Iris pigment epithelial cell (primary cell): ENCODE data around the gene SLC4A4.

Experiments used
- DNase-seq: peaks from one replicate; pipeline ENCODE4 v3.0.0-alpha.2; 2011; ENCODE audit warnings: low read depth

Gene SLC4A4

GRCh38 chr4:71338846-71339593 is at the start of gene SLC4A4:
TSS of gene SLC4A4 (plus strand) at chr4:71339020.
- DNase-seq = peak; percentile 57

DNA sequence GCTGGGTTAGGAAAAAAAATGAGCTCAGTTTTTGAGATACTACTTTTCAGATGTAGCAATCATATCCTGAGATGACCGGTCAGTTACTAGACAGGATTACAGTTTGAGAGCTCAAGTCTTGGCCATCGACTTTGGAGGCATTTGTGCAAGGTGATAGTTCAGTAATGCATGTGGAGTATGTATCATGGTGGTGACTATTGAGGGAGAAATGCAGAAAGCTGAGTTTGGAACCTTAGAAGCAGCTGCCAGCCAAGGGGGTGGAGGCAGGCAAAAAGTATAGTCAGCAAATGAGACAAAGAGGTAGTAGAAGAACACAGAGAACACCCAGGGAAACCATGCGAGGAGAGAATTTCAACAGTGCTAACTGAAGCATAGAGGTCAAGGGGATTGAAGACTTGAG is 48.7 kb upstream of the SLC4A4 start:
- peak; percentile 73 for DNase-seq

- no peak for DNase-seq
These were observed 48.3 kb upstream of the SLC4A4 start for GRCh38 chr4:71290476-71290875.

DNA sequence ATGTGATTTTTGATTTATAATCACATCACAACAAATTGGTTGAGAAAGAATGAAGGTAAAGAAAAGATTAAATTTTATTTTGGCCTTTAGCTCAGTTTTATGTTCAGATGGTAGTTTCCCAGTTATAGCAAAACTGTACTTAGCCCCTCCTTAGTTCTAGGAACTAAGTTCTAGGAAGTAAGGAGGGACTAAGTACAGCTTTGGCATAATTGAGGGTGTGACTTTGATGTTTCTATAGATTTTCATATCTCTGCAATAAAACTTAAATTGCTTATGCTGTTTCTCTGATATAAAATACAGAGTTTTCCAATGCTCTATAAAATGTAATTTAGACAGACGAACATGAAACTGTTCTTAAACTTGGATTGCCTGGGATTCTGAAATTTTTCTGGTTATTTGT is 46.6 kb upstream of the SLC4A4 start:
- no peak for DNase-seq

GRCh38 chr4:71293705-71294104 is 45.1 kb upstream of the SLC4A4 start:
- DNase-seq = peak; percentile 79

DNA sequence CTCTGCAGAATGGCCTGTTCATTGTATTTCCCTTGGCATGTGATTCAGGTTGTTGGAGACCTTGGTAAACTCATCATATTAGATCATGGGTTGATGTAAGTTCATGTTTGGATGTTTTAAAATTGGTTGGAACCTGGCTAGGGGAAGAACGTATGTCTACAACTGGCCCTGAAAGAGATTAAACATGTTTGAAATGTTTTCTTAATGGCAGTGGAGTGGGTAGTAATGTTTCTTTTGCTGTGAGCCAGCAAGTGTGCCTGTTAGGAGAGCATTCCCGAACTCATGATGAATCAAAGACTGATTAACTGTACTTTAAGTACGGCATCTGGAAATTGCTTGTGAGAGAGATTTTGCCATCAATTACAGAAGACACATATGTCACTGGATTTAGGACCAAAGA is 44.5 kb upstream of the SLC4A4 start:
- DNase-seq = peak; percentile 21

- DNase-seq = no peak
These were observed 41.9 kb upstream of the SLC4A4 start for GRCh38 chr4:71296945-71297344.

- DNase-seq = no peak
These were observed 38.5 kb upstream of the SLC4A4 start for GRCh38 chr4:71300362-71300761.

DNA sequence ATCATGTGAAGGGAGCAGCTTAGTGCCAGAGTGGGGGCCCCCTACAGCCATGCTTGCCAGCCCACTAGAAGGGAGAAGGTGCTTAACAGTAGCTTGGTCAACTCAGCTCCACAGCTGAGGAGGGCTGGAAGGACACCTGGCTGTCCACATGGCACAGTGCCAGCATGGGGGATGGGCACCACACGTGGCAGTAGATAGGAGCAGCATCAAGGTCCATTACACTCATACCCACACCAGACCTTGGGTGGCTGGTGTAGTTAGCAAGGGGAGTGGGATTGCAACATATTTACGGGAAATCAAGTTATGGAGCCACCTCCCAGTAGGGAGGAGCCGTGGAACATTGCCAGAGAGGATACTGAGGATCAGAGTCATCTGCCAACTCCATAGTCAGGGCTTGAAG is 37.9 kb upstream of the SLC4A4 start:
- no peak for DNase-seq

DNA sequence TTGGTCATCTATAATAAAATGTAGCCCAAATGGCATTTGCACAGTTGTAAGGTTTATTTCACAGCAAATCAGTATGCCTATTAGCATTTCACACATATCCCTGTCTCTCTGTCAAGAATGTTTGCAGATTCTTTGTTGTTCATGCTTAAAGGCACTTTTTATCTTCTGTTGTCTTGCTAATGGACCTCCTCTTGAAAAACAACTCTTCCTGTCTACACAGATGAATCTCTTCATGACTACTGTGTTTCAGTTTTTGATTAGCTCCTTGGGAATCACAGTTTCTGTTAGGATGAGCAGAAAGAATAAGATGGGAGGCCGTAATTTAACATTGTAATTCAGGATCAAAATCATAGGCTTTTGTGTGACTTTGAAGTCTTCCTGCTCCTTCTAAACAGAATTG is 35.5 kb upstream of the SLC4A4 start:
- DNase-seq = no peak

DNA sequence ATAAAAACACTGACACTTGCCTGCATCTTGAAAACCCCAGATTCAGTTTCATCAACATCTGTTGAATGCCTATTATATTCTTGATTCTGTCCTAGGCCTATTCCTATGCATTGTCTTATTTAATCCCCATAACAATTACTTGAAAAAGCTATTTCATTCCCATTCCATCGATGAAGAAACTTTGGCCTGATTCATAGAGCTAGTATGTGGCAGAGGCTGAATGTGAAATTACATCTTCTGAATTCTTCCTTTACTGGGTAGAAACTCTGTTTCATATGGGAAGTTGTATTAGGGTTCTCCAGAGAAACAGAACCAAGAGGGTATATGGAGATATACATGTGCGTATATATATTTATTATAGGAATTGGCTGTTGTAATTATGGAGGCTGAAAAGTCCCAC is 35.0 kb upstream of the SLC4A4 start:
- no peak for DNase-seq

GRCh38 chr4:71304289-71304850 is 34.5 kb upstream of the SLC4A4 start:
- no peak for DNase-seq

DNA sequence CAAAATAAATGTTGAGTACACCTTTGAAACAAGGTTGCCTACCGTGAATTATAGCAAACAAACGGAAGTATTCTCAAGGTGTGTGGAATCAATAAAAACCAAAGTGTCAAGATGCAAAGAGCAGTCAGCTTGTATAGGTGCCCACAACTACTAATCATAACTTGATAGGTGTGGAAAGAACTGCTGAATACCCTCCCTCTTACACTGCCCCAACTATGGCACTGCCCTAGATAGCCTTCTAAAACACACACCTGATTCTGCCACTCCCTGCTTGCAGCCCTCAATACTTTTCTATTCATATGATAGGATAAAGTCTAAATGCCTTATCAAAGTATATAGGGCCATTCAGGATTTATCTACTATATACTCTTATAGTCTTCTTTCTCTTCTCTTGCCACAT is 31.1 kb upstream of the SLC4A4 start:
- no peak for DNase-seq

GRCh38 chr4:71322425-71322824 is 16.4 kb upstream of the SLC4A4 start:
- DNase-seq = no peak

DNA sequence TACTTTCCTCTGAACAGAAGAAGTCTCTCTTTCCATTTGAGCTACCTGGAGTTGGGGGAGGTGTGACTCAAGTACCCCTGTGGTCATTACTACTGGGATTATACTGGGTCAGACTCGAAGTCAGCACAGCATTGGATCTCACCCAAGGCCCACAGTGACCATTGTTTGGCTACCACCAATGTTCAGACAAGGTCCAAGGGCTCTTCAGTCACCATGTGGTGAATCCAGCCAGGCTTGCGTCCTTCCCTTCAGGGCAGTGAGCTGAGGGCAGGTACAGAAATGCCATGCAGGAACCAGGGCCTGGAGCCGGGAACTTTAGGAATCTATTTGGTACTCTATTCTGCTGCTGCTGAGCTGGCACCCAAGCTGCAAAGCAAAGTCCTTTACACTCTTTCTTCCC is 5.5 kb upstream of the SLC4A4 start:
- DNase-seq = no peak

DNA sequence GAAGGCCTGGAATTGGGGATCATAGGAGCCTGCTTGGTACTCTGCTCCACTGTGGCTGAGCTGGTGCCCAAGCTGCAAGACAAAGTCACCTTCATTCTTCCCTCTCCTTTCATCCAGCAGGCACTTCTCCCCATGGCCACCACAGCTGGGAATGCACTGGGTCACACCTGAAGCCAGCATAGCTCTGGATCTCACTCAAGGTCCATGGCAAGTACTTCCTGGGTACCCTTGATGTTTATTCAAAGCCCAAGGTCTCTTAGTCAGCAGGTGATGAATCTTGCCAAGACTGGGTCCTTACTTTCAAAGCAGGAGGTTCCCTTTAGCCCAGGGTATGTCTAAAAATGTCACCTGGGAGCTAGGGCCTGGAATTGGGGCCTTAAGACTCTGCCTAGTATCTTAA is 4.9 kb upstream of the SLC4A4 start:
- DNase-seq = no peak

- DNase-seq = peak; percentile 43
These were observed 4.3 kb upstream of the SLC4A4 start for GRCh38 chr4:71334465-71334882.

GRCh38 chr4:71343670-71344466 is 5.0 kb downstream of the SLC4A4 start:
- no peak for DNase-seq

GRCh38 chr4:71346710-71347109 is 7.9 kb downstream of the SLC4A4 start:
- DNase-seq = no peak

DNA sequence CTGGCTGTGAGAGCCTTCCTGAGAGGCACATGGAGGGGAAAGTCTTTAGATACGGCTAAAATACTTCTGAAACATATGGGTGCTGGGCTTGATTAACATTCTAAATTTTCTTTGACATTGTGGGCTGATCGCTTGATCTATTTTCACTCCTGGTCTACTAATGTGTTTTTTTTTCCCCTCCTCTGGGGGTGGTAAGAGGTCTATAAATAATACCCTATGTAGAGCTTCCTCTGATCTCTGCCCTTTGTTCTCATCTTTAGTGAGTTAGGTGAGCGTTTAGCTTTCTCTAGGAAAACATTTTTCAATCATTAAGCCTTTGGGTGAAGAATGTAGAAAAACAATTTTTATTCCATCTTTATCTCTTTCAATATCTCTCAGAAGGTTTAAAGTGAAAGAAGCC is 9.8 kb downstream of the SLC4A4 start:
- no peak for DNase-seq

DNA sequence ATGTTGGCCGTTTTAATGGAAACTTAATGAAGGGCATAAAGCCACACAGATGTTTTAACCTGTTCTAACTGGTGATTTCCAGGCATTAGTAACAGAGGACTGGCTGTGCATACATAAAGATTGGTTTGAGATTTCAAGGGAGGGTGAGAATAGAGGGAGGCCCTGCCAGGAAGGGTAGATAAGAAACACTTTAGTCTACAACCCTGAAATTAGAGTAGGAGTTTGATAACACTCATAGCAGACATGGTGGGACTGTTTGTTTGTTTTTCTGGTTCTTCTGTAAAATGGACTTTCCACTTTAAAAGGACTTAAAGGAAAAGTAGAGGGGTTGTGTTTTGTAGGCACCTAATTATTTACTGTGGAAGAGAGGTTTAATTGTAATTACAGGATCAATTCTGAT is 16.2 kb downstream of the SLC4A4 start:
- no peak for DNase-seq

- DNase-seq = no peak
These were observed 17.2 kb downstream of the SLC4A4 start for GRCh38 chr4:71355971-71356370.
